A375 (cell line): ENCODE data around the gene NXN. TPM values are rescaled to one million over a fixed set of nuclear protein-coding genes. Genes with fewer than 3 reads are reported as not detected.

Source experiments
- small RNA-seq: library from RNA; depleted of rRNA; stranded (forward); fragments of <200 nt; gene quantifications from one replicate; pipeline ENCODE3, GENCODE V24; 2014
- total RNA-seq: library from RNA; depleted of rRNA; stranded (reverse); fragments of >200 nt; shearing (Covaris generic); gene quantifications from 2 replicates; pipeline ENCODE4 v1.2.3, GENCODE V29; 2014; rRNA removed

The NXN gene
- total RNA-seq, result 1.1 and 4.4 TPM in 2 replicates

DNA sequence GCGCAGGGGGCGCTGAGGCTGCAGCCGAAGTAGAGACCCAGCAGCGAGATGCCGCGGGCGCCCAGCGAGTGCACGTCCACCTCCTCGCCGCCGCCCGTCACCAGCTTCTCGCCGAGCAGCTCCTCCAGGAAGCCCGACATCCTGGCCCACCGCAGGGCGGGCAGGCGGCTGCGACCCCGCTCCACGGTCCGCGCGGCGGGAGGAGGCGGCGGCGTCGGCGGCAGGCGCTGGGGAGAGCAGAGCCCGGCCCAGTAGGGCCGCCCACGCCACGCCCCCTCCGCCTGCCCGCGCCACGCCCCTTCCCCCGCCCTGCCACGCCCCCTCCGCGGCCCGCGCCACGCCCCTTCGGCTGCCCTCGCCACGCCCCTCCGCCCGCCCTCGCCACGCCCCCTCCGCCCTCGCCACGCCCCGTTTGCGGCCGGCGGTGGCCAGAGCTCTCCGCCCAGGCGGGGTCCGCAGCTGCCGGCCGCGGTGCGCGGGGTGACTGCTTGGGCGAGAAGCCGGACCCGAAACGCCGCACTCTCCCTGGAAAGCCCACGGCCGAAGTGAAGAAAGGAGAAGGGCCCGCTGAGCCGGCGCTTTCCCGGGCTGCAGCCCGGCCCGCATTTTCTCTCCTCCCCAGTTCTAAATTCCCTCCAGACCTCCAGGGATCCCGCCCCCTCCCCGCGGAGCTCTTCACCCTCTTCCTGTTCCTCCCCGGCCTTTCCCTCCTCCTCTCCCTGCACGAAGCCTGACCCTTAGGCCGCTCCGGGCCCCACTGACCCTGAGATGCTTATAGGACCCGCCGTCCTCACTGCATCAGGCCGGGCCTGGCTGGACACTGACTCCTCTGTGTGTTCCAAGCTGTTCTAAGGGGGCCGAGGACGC is at the start of gene NXN:
TSS of gene NXN (minus strand) at position 238 of the 867 bp plus-strand sequence.

DNA sequence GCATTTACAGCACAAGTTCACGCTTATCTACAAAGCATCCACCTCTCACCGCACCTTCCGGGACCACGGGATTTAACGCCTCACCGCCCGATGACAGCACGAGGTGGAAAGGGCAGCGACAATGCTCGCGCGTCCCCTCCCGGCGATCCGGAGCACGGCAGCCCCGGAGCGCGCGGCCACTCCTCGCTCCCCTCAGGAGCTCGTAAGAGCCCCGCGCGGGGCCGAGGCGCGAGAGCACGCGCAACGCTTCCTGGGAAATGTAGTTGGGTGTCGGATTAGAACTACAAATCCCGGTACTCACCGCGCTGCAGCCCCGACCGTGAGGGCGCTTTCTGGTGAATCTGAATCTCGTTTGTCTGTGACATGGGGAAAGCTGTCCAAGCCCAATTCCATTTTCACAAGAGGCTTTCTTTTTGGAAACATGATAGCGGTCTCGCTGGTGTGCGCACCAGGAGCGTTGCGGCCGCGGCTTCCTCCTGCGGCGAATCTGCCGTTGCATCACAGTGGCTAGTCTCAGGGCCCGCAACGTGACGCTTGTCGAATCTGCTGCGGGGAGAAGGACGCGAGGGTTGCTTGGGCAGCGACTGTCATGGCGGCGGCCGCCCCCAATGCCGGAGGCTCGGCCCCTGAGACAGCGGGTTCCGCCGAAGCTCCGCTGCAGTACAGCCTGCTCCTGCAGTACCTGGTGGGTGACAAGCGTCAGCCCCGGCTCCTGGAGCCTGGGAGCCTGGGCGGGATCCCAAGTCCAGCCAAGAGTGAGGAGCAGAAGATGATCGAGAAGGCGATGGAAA is 17.2 kb upstream of the NXN start, which contains the start of gene TIMM22:
TSS of gene TIMM22 (plus strand) at position 576 of the 791 bp plus-strand sequence. CDS start at position 590, 14 bp downstream.

DNA sequence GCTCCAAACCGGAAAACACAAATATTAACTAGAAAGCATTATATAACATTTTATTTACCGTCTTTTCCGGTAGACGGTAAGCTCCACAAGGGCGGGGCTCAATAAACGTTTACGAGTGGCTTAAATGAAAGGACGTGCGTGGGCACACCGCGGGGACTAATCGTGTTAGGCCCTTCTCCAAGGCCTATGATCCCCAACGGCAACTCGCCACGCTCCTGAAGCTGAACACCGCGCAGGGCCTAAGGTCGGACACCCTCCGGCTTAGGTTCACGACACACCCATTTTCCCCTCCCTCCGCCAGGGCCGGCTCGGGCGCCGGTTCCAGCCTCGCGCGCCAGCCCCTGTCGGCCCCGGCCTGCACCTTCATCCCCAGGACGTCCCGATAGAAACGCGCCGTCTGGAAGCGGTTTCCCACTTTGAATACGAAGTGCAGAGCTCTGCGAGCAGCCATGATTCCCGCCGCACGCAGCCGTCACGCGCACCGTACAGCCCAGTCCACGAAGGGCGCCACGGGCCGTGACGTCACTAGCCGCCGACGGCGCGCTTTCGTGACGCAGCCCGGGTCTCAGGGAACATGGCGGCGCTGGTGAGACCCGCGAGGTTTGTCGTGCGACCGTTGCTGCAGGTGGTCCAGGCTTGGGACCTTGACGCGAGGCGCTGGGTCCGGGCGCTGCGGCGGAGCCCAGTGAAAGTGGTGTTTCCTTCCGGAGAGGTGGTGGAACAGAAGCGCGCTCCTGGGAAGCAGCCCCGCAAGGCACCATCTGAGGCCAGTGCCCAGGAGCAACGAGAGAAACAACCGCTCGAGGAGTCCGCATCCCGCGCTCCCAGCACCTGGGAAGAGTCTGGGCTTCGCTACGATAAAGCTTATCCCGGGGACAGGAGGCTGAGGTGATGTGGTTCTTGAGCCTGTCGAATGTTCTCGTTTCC is 197.5 kb downstream of the NXN start, which contains the start of the genes GLOD4 and MRM3:
TSS of gene GLOD4 (minus strand) at position 476 of the 927 bp plus-strand sequence. CDS start at position 451, 25 bp downstream.
TSS of gene MRM3 (plus strand) at position 549 of the 927 bp plus-strand sequence. CDS start at position 575, 26 bp downstream.

DNA sequence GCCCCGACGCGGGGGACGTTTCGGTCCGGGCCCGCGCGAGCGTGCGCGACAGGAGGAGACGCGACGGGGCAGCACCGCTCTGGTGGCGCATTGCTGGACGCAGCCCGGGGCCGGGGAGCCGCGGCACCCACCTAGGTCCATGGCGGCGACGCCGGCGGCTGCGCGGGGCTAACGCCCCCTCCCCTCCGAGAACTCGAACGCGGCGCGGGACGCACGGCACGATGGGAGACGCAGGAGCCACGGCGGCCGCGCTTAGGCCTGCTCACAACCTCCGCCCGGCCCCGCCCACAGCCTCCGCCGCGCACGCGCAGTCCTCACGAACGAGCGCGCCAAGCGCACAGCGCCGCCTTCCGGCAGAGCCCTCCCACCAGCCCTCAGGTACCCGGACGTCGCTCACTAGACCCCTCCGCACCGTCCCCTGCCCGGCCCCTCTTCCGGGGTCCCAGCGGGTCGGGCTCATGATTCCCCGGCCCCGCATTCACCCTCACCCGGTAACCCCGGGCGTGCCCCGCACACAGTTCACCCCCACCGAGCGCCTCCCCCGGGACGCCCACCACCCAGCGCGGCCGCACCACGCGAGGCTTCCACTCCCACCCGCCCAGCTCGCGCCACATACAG is 227.5 kb downstream of the NXN start, which contains the start of gene GEMIN4:
TSS of gene GEMIN4 (minus strand) at position 263 of the 618 bp plus-strand sequence. CDS start at position 141, 122 bp downstream.

Small RNA genes within 50 kb of the gene (small RNA-seq; reads per million reads assigned to genes)
- not detected for gene MIR3183

Other genes starting within 250 kb of the NXN start
- 20.8 and 27.3 TPM in 2 replicates for gene TLCD3A, start 247.2 kb downstream of the NXN start, total RNA-seq
- 30.9 and 33.9 TPM in 2 replicates for gene GEMIN4, start 227.5 kb downstream of the NXN start, total RNA-seq
- gene GLOD4, start 197.5 kb downstream of the NXN start, total RNA-seq, result 57.5 and 61.7 TPM in 2 replicates
- gene MRM3, start 197.4 kb downstream of the NXN start, total RNA-seq, result 38.2 and 40.2 TPM in 2 replicates
- gene TIMM22, start 17.4 kb upstream of the NXN start, total RNA-seq, result 19.5 and 20.0 TPM in 2 replicates
- 85.2 and 92.0 TPM in 2 replicates for gene ABR, start 200.2 kb upstream of the NXN start, total RNA-seq